Measurements from ENCODE around the gene HERPUD1. TPM values are rescaled to one million over a fixed set of nuclear protein-coding genes. Genes with fewer than 3 reads are reported as not detected.

HERPUD1 gene
- total and polyA plus RNA-seq, 5 donors, result 94.6 to 126 (median 116) TPM

- H3K9me3 ChIP-seq (ENCODE audit: control insufficient read depth, low read length), result no peaks in the 10 kb centered on the region
- no peaks in the 10 kb centered on the region for H3K4me1 ChIP-seq (ENCODE audit: control insufficient read depth, insufficient read depth, low read length)
- DNase-seq, result peak; percentile 43 to 74 (median 74)
- peak overlapping the region; percentile 31 for H3K27ac ChIP-seq (ENCODE audit: low read length)
- H3K4me3 ChIP-seq (ENCODE audit: low read length), result no peak overlapping the region
- H3K27me3 ChIP-seq (ENCODE audit: control insufficient read depth, insufficient read depth), result no peaks in the 10 kb centered on the region
- intact Hi-C loops (cut with DNase I), result no loop called here
- peak; percentile 61 to 71 for ATAC-seq
- 36% methylated on average over 22 of the region's 22 CpGs for WGBS
These were observed 20.0 kb upstream of the HERPUD1 start for GRCh38 chr16:56911771-56912571.

- intact Hi-C loops (cut with DNase I), result no loop called here
- Histone ChIP-seq H3K27me3 (ENCODE audit: control insufficient read depth, insufficient read depth) (no peaks in the 10 kb centered on the region), H3K4me1 (ENCODE audit: control insufficient read depth, insufficient read depth, low read length) (no peaks in the 10 kb centered on the region)
These were observed 18.9 kb upstream of the HERPUD1 start for GRCh38 chr16:56912746-56913708.

GRCh38 chr16:56914896-56915295 is 17.0 kb upstream of the HERPUD1 start:
- no peak for ATAC-seq
- WGBS, result 97% methylated on average over 7 of the region's 7 CpGs
- H3K27me3 ChIP-seq (ENCODE audit: control insufficient read depth, insufficient read depth), result no peaks in the 10 kb centered on the region
- no peak overlapping the region for H3K4me3 ChIP-seq (ENCODE audit: low read length)
- no peaks in the 10 kb centered on the region for H3K4me1 ChIP-seq (ENCODE audit: control insufficient read depth, insufficient read depth, low read length)
- peak in 1 of 3 donors; percentile 4 for DNase-seq
- intact Hi-C loops (cut with DNase I), result no loop called here
- H3K9me3 ChIP-seq (ENCODE audit: control insufficient read depth, low read length), result no peaks in the 10 kb centered on the region
- H3K27ac ChIP-seq (ENCODE audit: low read length), result no peak overlapping the region

More at GRCh38 chr16:56912746-56913708, 18.9 kb upstream of the HERPUD1 start:
- Histone ChIP-seq H3K4me3 (ENCODE audit: low read length) (no peak overlapping the region), H3K27ac (ENCODE audit: low read length) (no peak overlapping the region), H3K9me3 (ENCODE audit: control insufficient read depth, low read length) (no peaks in the 10 kb centered on the region)
- ATAC-seq (no peak), DNase-seq (peak in 1 of 3 donors; percentile 61)
- 72% methylated on average over 18 of the region's 18 CpGs for WGBS

- intact Hi-C loops (cut with DNase I), result no loop called here
- WGBS, result 42% methylated on average over 13 of the region's 13 CpGs
- H3K27ac ChIP-seq (ENCODE audit: low read length), result peak overlapping the region; percentile 8
- ATAC-seq (peak; percentile 33 to 54), DNase-seq (peak; percentile 45 to 83 (median 79))
- no peak overlapping the region for H3K4me3 ChIP-seq (ENCODE audit: low read length)
- H3K27me3 ChIP-seq (ENCODE audit: control insufficient read depth, insufficient read depth), result no peaks in the 10 kb centered on the region
- no peaks in the 10 kb centered on the region for H3K9me3 ChIP-seq (ENCODE audit: control insufficient read depth, low read length)
- no peaks in the 10 kb centered on the region for H3K4me1 ChIP-seq (ENCODE audit: control insufficient read depth, insufficient read depth, low read length)
These were observed 16.4 kb upstream of the HERPUD1 start for GRCh38 chr16:56915336-56916119.

GRCh38 chr16:56916571-56917403 is 15.2 kb upstream of the HERPUD1 start:
- intact Hi-C loops (cut with DNase I), result no loop called here
- WGBS, result 65% methylated on average over 5 of the region's 5 CpGs
- H3K27ac ChIP-seq (ENCODE audit: low read length), result no peak overlapping the region
- no peaks in the 10 kb centered on the region for H3K9me3 ChIP-seq (ENCODE audit: control insufficient read depth, low read length)
- no peaks in the 10 kb centered on the region for H3K27me3 ChIP-seq (ENCODE audit: control insufficient read depth, insufficient read depth)
- no peak overlapping the region for H3K4me3 ChIP-seq (ENCODE audit: low read length)
- peak in 1 of 3 donors; percentile 20 for DNase-seq
- ATAC-seq, result no peak
- H3K4me1 ChIP-seq (ENCODE audit: control insufficient read depth, insufficient read depth, low read length), result no peaks in the 10 kb centered on the region

- no peaks in the 10 kb centered on the region for H3K27me3 ChIP-seq (ENCODE audit: control insufficient read depth, insufficient read depth)
- WGBS, result 91% methylated on average over 12 of the region's 12 CpGs
- ATAC-seq, result no peak
These were observed 13.4 kb upstream of the HERPUD1 start for GRCh38 chr16:56918467-56919012.

DNA sequence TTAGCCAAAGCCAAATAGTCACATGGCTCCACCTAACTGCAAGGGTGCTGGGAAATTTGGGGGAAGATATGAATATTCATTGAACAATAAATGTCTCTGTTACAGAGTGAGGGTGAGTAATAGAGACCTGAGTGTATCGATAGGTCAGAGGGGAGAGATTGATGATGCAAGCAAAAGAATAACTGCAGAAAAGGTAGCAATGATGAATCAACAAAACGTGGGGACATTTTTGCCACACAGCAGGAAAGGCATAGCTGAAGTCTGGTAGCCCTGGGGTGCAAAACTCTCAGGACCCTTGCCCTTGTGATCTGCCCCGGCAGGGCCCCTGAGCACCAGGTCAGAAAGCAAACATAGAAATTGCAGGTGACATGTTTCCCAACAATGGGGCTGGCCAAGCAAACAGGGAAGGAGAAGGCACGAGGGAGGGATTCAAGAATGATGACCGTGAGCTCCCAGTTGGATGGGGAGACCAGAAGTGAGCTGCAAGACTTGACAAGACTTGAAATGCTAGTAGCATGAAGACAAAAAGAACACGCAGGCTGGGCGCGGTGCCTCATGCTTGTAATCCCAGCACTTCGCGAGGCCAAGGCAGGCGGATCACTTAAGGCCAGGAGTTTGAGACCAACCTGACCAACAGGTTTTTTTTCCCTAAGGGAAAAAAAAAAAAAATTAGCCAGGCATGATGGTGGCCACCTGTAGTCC is 12.7 kb upstream of the HERPUD1 start:
- WGBS, result 89% methylated on average over 11 of the region's 11 CpGs
- Histone ChIP-seq H3K27me3 (ENCODE audit: control insufficient read depth, insufficient read depth) (no peaks in the 10 kb centered on the region), H3K27ac (ENCODE audit: low read length) (no peak overlapping the region), H3K4me3 (ENCODE audit: low read length) (no peak overlapping the region), H3K4me1 (ENCODE audit: control insufficient read depth, insufficient read depth, low read length) (no peaks in the 10 kb centered on the region), H3K9me3 (ENCODE audit: control insufficient read depth, low read length) (no peaks in the 10 kb centered on the region)
- intact Hi-C loops (cut with DNase I), result no loop called here
- peak in 1 of 3 donors; percentile 43 for DNase-seq
- ATAC-seq, result no peak

More at GRCh38 chr16:56918467-56919012, 13.4 kb upstream of the HERPUD1 start:
- Histone ChIP-seq H3K4me3 (ENCODE audit: low read length) (no peak overlapping the region), H3K9me3 (ENCODE audit: control insufficient read depth, low read length) (no peaks in the 10 kb centered on the region), H3K27ac (ENCODE audit: low read length) (no peak overlapping the region), H3K4me1 (ENCODE audit: control insufficient read depth, insufficient read depth, low read length) (no peaks in the 10 kb centered on the region)
- DNase-seq, result peak in 1 of 3 donors; percentile 17
- intact Hi-C loops (cut with DNase I), result no loop called here

GRCh38 chr16:56921571-56921970 is 10.4 kb upstream of the HERPUD1 start:
- Histone ChIP-seq H3K4me1 (ENCODE audit: control insufficient read depth, insufficient read depth, low read length) (no peaks in the 10 kb centered on the region), H3K27me3 (ENCODE audit: control insufficient read depth, insufficient read depth) (no peaks in the 10 kb centered on the region), H3K4me3 (ENCODE audit: low read length) (no peak overlapping the region), H3K9me3 (ENCODE audit: control insufficient read depth, low read length) (no peaks in the 10 kb centered on the region), H3K27ac (ENCODE audit: low read length) (no peak overlapping the region)
- ATAC-seq, result no peak
- intact Hi-C loops (cut with DNase I), result no loop called here
- DNase-seq, result no peak
- 73% methylated on average over 4 of the region's 4 CpGs for WGBS

DNA sequence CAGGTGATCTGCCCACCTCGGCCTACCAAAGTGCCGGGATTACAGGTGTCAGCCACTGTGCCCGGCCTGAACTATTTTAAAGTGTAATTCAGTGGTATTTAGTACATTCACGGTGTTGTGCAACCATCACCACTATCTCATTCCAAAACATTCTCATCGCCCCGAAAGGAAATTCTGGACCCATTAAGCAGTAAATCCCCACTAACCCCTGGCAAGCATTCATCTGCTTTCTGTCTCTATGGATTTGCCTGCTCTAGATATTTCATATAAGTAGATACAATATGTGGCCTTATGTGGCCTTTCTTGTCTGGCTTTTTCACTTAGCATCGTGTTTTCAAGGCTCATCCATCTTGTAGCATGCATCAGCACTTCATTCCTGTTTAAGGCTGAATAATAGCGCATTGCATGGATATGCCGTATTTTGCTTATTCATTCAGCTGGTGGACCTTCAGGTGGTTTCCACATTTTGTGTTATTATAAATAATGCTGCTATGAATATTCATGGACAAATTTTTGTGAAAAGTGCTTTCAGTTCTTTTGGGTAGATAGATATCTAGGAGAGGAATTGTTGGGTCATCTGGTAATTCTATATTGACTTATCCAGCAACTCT is 8.4 kb upstream of the HERPUD1 start:
- no peak for DNase-seq
- 86% methylated on average over 9 of the region's 9 CpGs for WGBS
- no peak overlapping the region for H3K27ac ChIP-seq (ENCODE audit: low read length)
- intact Hi-C loops (cut with DNase I), result no loop called here
- no peaks in the 10 kb centered on the region for H3K4me1 ChIP-seq (ENCODE audit: control insufficient read depth, insufficient read depth, low read length)
- H3K4me3 ChIP-seq (ENCODE audit: low read length), result no peak overlapping the region
- no peaks in the 10 kb centered on the region for H3K9me3 ChIP-seq (ENCODE audit: control insufficient read depth, low read length)
- ATAC-seq, result no peak
- H3K27me3 ChIP-seq (ENCODE audit: control insufficient read depth, insufficient read depth), result no peaks in the 10 kb centered on the region
